ENCODE data around the gene CEACAM21. TPM values are rescaled to one million over a fixed set of nuclear protein-coding genes. Genes with fewer than 3 reads are reported as not detected.

CEACAM21 gene
- total RNA-seq, 4 donors from 2014 or later = 0.56 to 34.8 (median 2.6) TPM; not detected in 1

GRCh38 chr19:41543582-41543981 lies 32.4 kb upstream of the CEACAM21 start:
- WGBS, 2 donors = 78 to 87% methylated on average over 2 of the region's 2 CpGs
- no peaks in the 10 kb centered on the region for H3K27me3 ChIP-seq
- intact Hi-C loops (cut with DNase I) = no loop called here
- no peak for TF ChIP-seq CTCF (IDR thresholded peaks at IDR 0.05)
- DNase-seq = no peak
- H3K27ac ChIP-seq = no peak overlapping the region
- no peak overlapping the region for H3K4me3 ChIP-seq (replicated peaks in 1 of 3)
- no peaks in the 10 kb centered on the region for H3K4me1 ChIP-seq
- no peaks in the 10 kb centered on the region for H3K36me3 ChIP-seq
- H3K9me3 ChIP-seq = no peaks in the 10 kb centered on the region

- intact Hi-C loops (cut with DNase I) = no loop called here
Measured at GRCh38 chr19:41545547-41545946, 30.4 kb upstream of the CEACAM21 start.

GRCh38 chr19:41546386-41546789 lies 29.6 kb upstream of the CEACAM21 start:
- no peak overlapping the region for H3K4me3 ChIP-seq (replicated peaks in 1 of 3)
- no peak for DNase-seq

More at GRCh38 chr19:41545547-41545946, 30.4 kb upstream of the CEACAM21 start:
- H3K4me3 ChIP-seq (replicated peaks in 1 of 3) = no peak overlapping the region
- 56 to 65% methylated on average over 6 of the region's 6 CpGs for whole genome bisulfite sequencing, 2 donors
- no peaks in the 10 kb centered on the region for H3K9me3 ChIP-seq
- no peak for DNase-seq
- TF ChIP-seq CTCF (IDR thresholded peaks at IDR 0.05) (no peak), POLR2A (IDR thresholded peaks at IDR 0.05) (no peak)
- H3K27ac ChIP-seq = no peak overlapping the region
- H3K27me3 ChIP-seq = no peaks in the 10 kb centered on the region
- H3K36me3 ChIP-seq = no peaks in the 10 kb centered on the region
- no peaks in the 10 kb centered on the region for H3K4me1 ChIP-seq

GRCh38 chr19:41546961-41547360 lies 29.0 kb upstream of the CEACAM21 start:
- Histone ChIP-seq H3K9me3 (no peaks in the 10 kb centered on the region), H3K4me3 (replicated peaks in 1 of 3) (no peak overlapping the region), H3K4me1 (no peaks in the 10 kb centered on the region), H3K36me3 (no peaks in the 10 kb centered on the region), H3K27me3 (no peaks in the 10 kb centered on the region), H3K27ac (no peak overlapping the region)
- DNase-seq = no peak
- intact Hi-C loops (cut with DNase I) = no loop called here
- TF ChIP-seq CTCF (IDR thresholded peaks at IDR 0.05) = no peak
- TF ChIP-seq POLR2A (IDR thresholded peaks at IDR 0.05) = no peak
- WGBS, 2 donors = 42 to 47% methylated on average over 4 of the region's 4 CpGs

More at GRCh38 chr19:41546386-41546789, 29.6 kb upstream of the CEACAM21 start:
- Histone ChIP-seq H3K36me3 (no peaks in the 10 kb centered on the region), H3K27ac (peak overlapping the region in 1 of 3 donors; percentile 5), H3K9me3 (no peaks in the 10 kb centered on the region), H3K4me1 (no peaks in the 10 kb centered on the region), H3K27me3 (no peaks in the 10 kb centered on the region)
- intact Hi-C loops (cut with DNase I) = no loop called here
- 38 to 40% methylated on average over 6 of the region's 6 CpGs for WGBS, 2 donors
- TF ChIP-seq CTCF (IDR thresholded peaks at IDR 0.05) = no peak
- TF ChIP-seq POLR2A (IDR thresholded peaks at IDR 0.05) = no peak

GRCh38 chr19:41547569-41547968 lies 28.4 kb upstream of the CEACAM21 start:
- DNase-seq = no peak
- Histone ChIP-seq H3K27ac (no peak overlapping the region), H3K27me3 (no peaks in the 10 kb centered on the region), H3K9me3 (no peaks in the 10 kb centered on the region), H3K4me3 (replicated peaks in 1 of 3) (no peak overlapping the region), H3K4me1 (no peaks in the 10 kb centered on the region), H3K36me3 (no peaks in the 10 kb centered on the region)
- intact Hi-C loops (cut with DNase I) = no loop called here
- TF ChIP-seq CTCF (IDR thresholded peaks at IDR 0.05) = no peak
- TF ChIP-seq POLR2A (IDR thresholded peaks at IDR 0.05) = no peak
- WGBS, 2 donors = 55 to 66% methylated on average over 2 of the region's 2 CpGs
